Gastroesophageal sphincter (tissue), 3 donors: Measurements from ENCODE around the gene NNMT.

Experiments used
- POLR2A ChIP-seq, 2 donors: fragments of 450-650 bp; IDR thresholded peaks; one replicate each; pipeline ENCODE4 v1.6.1; 2017; ENCODE audit warnings: antibody characterized with exemption in 2 of 2, mild to moderate bottlenecking in 2 of 2, moderate library complexity in 1 of 2
- POLR2AphosphoS5 ChIP-seq: sonication (generic); formaldehyde crosslinking; IDR thresholded peaks from one replicate; pipeline ENCODE4 v1.6.1; 2017; ENCODE audit warnings: antibody characterized with exemption
- TF ChIP-seq, protein P1 (sequence below), 4 experiments: fragments of 200-600 bp in 2 of 4; fragments of 450-650 bp in 2 of 4; sonication (generic) in 1 of 4; IDR thresholded peaks; one replicate each; pipeline ENCODE4 v1.5.1; 2017 to 2019; ENCODE audit warnings: antibody characterized with exemption in 4 of 4, mild to moderate bottlenecking in 2 of 4, moderate library complexity in 2 of 4

GRCh38 chr11:114326151-114326550 is 30.0 kb downstream of the NNMT start:
- TF ChIP-seq, protein P1, sequence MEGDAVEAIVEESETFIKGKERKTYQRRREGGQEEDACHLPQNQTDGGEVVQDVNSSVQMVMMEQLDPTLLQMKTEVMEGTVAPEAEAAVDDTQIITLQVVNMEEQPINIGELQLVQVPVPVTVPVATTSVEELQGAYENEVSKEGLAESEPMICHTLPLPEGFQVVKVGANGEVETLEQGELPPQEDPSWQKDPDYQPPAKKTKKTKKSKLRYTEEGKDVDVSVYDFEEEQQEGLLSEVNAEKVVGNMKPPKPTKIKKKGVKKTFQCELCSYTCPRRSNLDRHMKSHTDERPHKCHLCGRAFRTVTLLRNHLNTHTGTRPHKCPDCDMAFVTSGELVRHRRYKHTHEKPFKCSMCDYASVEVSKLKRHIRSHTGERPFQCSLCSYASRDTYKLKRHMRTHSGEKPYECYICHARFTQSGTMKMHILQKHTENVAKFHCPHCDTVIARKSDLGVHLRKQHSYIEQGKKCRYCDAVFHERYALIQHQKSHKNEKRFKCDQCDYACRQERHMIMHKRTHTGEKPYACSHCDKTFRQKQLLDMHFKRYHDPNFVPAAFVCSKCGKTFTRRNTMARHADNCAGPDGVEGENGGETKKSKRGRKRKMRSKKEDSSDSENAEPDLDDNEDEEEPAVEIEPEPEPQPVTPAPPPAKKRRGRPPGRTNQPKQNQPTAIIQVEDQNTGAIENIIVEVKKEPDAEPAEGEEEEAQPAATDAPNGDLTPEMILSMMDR (IDR thresholded peaks at IDR 0.05) = no peak
- TF ChIP-seq POLR2AphosphoS5 (no peak), POLR2A (IDR thresholded peaks at IDR 0.05) (no peak)
